HG03159 (cell line): ENCODE results near the gene ADAMTSL1.
"Not testable (repeated sequence)": the region's sequence is repeated elsewhere in the genome, so short reads cannot be mapped to it uniquely, and the experiment has no call there.

ENCODE experiments used
- ATAC-seq: cut with Tn5 transposase; IDR thresholded peaks from one replicate; pipeline ENCODE4 v1.9.1; 2021; ENCODE audit warnings: mild to moderate bottlenecking, moderate library complexity; ENCODE audit not compliant: unreplicated experiment

ADAMTSL1 gene

GRCh38 chr9:18922161-18922885, 448.4 kb downstream of the ADAMTSL1 start:
- no peak for ATAC-seq

DNA sequence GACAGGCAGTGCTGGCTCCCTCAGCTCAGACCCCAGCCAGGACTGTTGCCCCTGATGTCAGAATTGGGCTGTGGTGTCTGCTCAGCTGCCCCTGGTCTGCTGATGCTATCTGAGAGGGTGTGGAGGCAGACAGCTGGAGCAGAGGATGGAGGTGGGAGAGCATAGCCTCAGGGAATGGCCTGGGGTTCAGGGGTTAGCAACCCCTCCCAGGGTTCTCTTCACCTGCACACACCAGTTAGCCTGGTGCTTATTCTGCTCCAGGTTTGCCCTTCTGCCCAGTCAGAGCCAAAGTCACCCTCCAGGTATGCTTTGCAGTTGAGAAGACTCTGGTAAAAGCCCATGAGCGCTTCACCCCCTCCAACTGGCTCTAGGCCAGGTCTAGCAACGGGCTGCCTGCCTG, 449.2 kb downstream of the ADAMTSL1 start:
- no peak for ATAC-seq

DNA sequence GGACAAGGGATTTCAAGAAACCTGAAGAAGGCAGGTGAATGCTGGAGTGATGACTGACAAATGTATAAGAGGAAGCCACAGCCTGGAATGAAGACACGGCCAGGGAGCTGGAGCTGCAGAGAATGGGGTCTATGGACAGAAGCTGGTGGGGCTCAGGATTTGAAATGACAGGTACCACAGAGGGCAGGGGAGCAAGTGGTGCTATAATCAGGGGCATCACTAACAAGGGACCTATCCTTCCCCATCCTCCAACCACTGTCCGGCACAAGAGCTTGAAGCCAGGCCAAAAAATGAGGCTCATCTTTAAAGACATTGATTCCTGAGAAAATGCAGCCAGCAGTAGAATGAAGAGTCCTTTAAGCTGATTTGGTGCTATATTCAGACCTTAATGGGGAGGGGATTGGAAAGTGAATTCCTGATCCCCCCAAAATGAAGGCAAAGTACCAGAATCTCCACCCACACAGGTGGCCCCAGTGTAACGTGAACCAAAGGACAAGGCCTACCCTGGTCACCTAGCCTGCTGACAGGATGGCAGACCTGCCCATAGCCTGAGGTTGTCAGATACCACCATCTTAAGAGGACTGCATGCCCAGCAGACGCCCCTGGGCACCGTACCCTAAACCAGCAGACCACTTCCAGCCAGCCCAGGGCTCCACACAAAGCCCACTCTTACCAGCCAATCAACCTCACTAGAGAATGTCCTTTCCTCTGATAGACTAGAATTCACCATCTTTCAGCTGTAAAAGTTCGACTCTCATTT, 449.9 kb downstream of the ADAMTSL1 start:
- ATAC-seq: no peak

DNA sequence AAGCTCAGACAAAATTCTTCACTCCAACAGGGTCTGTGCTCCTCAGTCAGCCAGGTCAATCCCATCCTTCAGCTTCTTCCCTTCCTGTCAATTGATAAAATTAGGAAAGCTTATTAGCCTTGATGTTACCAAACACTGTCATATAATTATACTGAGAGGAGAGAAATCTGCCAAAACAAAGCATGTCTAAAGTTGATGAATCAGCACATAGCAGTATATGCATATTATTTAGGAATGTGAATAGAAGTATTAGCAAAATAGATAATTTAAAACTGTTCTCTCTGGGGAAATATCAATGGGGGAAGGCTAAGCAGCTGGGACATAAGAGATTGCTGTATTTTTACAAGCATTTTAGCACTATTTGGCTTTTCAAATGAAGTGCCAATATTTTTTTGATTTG, 451.9 kb downstream of the ADAMTSL1 start:
- no peak for ATAC-seq

DNA sequence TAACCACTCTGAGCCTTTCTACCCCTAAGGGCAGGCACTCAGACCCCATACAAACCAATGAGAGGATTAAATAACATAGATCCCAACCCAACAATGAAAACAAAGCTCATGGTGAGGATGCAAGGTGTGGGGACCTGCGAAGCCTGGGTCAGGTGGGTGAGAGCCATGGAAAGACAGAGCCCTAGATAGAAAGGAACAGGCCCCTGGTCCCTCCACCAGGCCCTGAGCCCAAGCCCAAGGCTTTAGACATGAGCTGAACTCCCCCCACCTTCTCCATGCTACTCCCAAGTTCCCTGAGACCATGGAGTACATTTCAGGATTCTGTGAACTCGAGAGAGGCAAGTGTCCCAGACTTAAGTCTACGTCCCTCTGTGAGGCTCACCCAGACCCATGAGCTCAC, 452.6 kb downstream of the ADAMTSL1 start:
- ATAC-seq: no peak

- no peak for ATAC-seq
Measured at GRCh38 chr9:18928711-18929110, 454.8 kb downstream of the ADAMTSL1 start.

DNA sequence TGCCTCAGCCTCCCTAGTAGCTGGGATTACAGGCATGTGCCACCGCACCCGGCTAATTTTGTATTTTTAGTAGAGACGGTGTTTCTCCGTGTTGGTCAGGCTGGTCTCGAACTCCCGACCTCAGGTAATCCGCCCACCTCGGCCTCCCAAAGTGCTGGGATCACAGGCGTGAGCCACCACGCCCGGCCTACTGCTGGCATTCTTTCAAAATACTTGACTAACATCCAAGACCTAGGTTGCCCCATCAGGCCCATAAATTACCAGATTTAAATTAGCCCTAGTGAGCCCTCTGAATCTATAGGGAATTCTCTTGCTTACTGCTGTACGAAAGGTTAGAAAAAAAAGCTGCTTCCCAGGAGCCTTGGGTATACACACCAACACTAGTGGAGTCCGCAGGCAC, 456.7 kb downstream of the ADAMTSL1 start:
- ATAC-seq: not testable (repeated sequence)

- no peak for ATAC-seq
Measured at GRCh38 chr9:18935541-18935940, 461.6 kb downstream of the ADAMTSL1 start.

DNA sequence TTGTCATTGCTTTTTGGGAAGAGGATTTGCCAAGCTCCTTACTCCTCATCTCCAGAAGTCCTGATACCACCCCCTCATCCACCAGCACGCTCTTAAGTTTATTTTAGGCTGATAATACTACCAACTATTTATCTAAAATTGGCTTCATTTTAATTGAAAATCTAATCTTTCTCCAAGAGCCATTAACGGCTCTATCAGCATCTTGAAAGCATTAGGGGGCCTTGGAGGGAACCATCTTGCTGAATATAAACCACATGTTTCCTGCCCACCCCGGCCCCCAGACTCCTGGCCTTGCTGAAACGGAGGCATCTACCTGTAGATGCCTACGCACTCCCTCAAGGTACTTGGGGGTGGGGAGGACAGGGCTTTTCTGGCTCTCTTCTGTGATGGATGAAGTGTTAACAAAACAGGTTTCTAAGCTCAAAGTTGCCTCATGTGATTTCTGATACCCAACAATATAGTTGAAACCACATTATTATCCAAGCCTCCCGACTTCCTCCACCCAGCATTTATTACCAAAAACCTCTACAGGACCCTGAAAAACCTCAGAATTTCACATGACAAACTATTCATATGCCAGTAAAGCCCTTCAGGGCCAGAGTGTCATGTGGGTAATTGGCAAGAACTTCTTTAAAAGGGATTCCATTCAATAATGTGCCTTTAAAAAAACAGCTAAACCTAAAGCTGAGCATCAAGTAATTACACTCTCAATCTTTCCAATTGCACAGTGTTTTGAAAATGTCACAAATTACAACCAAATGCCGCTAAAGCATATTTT, 462.3 kb downstream of the ADAMTSL1 start:
- no peak for ATAC-seq

DNA sequence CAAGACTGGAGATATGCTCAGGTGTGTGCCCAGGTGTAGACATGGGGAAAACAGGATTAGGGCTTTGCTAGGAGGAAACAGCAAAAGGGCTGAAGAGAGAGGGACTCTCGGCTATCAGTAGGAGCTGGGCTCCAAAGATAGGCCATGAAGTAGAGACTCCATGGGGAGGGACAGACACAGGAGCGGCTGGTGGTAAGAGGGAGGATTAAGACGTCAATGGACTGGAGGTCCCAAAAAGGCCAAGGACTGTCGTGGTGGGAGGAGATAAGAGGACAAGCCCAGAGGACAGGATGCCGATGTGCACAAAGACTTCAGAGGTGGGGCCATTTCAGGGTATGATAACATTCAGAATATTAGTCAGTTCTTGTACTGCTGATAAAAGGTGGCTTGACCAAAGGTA, 466.0 kb downstream of the ADAMTSL1 start:
- no peak for ATAC-seq

- ATAC-seq: no peak
Measured at GRCh38 chr9:18941060-18941740, 467.2 kb downstream of the ADAMTSL1 start.

DNA sequence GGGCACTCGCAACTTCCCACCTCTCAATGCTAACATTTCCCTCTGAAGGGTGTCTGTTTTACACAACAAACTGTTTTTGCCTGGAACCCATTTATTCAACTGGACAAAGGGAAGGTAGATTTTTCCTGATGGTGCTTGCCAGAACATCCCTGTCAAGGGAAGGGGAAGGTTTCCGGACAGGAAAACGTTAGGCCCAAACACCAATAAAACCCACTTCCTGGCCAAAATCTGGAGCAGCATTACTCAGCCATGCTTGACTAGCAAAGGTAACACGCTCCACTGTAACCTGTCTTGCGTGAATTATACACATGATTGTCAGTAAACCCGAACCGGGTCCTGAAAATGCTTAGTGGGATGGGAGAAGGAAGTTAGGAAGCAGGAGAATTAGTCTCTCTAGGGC, 468.8 kb downstream of the ADAMTSL1 start:
- no peak for ATAC-seq

DNA sequence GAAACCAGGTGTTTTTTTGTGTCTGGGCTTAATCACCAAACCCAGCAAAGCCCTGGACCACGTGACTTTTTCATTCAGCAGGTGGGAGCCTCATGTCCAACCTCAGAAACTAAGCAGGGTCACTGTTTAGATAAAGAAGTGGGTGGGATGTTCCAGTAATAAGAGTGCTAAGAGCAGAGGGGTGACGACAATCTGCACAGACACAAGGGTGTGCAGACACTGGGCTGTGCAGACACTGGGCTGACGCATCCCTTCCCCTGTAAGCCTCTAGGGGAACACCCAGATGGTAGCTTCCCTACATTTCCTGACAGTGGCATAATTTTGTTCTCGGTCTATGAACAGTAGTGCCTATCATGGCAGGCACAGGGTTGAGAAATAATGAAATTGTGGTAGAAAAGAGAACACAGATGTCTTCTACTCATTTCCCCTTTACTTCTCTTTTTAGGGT, 474.0 kb downstream of the ADAMTSL1 start:
- ATAC-seq: no peak

- no peak for ATAC-seq
Measured at GRCh38 chr9:18951936-18952335, 478.0 kb downstream of the ADAMTSL1 start.

GRCh38 chr9:18955626-18956025, 481.7 kb downstream of the ADAMTSL1 start:
- no peak for ATAC-seq
